GM12878 (cell line): ENCODE results near the gene TMEM18. TPM values are rescaled to one million over a fixed set of nuclear protein-coding genes. Genes with fewer than 3 reads are reported as not detected.

Experiments
- IKZF1 ChIP-seq: fragments of 450-650 bp; conservative IDR thresholded peaks from 2 replicates; pipeline ENCODE4 v1.6.1; 2017; ENCODE audit warnings: antibody characterized with exemption, mild to moderate bottlenecking
- NR2C2 ChIP-seq: IDR thresholded peaks from 2 replicates; pipeline ENCODE4 v1.6.1; 2011; ENCODE audit warnings: borderline replicate concordance, low read depth; ENCODE audit not compliant: control insufficient read depth, insufficient read length
- NR2F1 ChIP-seq: fragments of 450-650 bp; conservative IDR thresholded peaks from 2 replicates; pipeline ENCODE4 v1.6.1; 2017; ENCODE audit warnings: mild to moderate bottlenecking
- PAX8 ChIP-seq: fragments of 450-650 bp; IDR thresholded peaks from 2 replicates; pipeline ENCODE4 v1.6.1; 2017; ENCODE audit warnings: mild to moderate bottlenecking, moderate library complexity
- TCF3 ChIP-seq: IDR thresholded peaks from 2 replicates; pipeline ENCODE4 v1.6.1; 2012; ENCODE audit warnings: low read depth, mild to moderate bottlenecking, low read length, borderline replicate concordance; ENCODE audit not compliant: insufficient read depth
- polyA plus RNA-seq, 11 experiments: library from polyadenylated mRNA; depleted of rRNA in 4 of 11; unstranded in 6 of 11; stranded (reverse) in 5 of 11; fragments of >200 nt; fragmentation: Nextera tagmentation in 4 of 11; fragmentation: Illumina TruSeq in 1 of 11; extraction: Ambion mirVana in 4 of 11; extraction: Trizol in 1 of 11; gene quantifications; 1 replicate in 1 of 11; 2 replicates in 10 of 11; pipeline versions ENCODE4 v1.2.1 to v1.2.3, GENCODE V29; 2011 to 2016; ENCODE audit warnings: inconsistent platforms in 2 of 11, missing spikeins in 2 of 11, low read depth in 1 of 11
- total RNA-seq, 4 experiments: library from RNA; depleted of rRNA in 3 of 4; stranded (reverse); fragments of >200 nt in 3 of 4; fragmentation: Illumina TruSeq in 1 of 4; extraction: Trizol in 1 of 4; gene quantifications; 2 replicates each; pipeline versions ENCODE4 v1.2.1 to v1.2.3, GENCODE V29; 2013 to 2021
- TF ChIP-seq, protein P1 (sequence below): fragments of 450-650 bp; IDR thresholded peaks from 2 replicates; pipeline ENCODE4 v1.6.1; 2017; ENCODE audit warnings: low read depth, mild to moderate bottlenecking, moderate library complexity
- TF ChIP-seq, protein P2 (sequence below): IDR thresholded peaks from 2 replicates; pipeline ENCODE4 v1.6.1; 2012; ENCODE audit warnings: improper control_type of control experiment, low read depth, low read length; ENCODE audit not compliant: insufficient replicate concordance

Gene TMEM18
- total and polyA plus RNA-seq, 10 of the 15 experiments (the other 5 are each of a cell fraction or from before 2014, with no cell fraction given): 11.2 to 56.3 (median 26.0) TPM

DNA sequence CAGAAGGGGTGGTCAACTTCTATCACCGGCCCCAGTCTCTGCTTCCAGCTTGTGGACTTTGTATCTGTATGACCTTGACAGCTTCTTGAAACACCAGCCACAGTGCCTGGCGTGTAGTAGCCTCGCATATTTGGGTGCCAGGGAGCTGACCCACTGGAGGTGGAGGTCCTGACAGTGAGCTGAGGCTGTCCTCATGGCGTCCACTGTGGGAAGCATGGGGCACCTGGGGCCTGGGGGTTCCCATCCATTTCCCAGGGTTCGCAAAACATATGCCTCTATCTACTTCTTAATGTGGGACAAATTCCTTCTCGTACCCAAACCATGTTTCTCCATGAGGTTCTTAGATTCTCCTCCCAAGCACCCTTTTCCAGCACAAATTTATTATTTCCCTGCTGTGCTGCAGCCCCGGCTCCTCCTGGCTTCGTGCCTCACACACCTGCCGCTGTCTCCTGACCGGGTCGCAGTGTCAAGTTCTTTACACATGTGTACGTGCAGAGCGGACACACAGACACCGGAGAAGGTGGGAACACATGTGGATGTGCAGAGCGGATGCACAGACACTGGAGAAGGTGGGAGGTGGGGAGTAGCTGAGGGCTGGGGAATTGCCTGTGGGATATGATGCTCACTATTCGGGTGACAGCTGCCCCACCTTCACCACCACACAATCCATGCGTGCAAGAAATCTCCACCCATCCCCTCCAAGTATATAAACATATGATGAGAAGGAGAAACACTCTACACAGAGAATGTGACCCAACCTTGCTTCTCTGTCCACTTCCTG, 23.4 kb downstream of the TMEM18 start (continued):
- TF ChIP-seq, protein P1, sequence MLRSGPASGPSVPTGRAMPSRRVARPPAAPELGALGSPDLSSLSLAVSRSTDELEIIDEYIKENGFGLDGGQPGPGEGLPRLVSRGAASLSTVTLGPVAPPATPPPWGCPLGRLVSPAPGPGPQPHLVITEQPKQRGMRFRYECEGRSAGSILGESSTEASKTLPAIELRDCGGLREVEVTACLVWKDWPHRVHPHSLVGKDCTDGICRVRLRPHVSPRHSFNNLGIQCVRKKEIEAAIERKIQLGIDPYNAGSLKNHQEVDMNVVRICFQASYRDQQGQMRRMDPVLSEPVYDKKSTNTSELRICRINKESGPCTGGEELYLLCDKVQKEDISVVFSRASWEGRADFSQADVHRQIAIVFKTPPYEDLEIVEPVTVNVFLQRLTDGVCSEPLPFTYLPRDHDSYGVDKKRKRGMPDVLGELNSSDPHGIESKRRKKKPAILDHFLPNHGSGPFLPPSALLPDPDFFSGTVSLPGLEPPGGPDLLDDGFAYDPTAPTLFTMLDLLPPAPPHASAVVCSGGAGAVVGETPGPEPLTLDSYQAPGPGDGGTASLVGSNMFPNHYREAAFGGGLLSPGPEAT: no peak
- no peak for TF ChIP-seq NR2C2
- no peak for TF ChIP-seq NR2F1
- no peak for TF ChIP-seq PAX8
- TF ChIP-seq IKZF1: no peak
- TF ChIP-seq, protein P2, sequence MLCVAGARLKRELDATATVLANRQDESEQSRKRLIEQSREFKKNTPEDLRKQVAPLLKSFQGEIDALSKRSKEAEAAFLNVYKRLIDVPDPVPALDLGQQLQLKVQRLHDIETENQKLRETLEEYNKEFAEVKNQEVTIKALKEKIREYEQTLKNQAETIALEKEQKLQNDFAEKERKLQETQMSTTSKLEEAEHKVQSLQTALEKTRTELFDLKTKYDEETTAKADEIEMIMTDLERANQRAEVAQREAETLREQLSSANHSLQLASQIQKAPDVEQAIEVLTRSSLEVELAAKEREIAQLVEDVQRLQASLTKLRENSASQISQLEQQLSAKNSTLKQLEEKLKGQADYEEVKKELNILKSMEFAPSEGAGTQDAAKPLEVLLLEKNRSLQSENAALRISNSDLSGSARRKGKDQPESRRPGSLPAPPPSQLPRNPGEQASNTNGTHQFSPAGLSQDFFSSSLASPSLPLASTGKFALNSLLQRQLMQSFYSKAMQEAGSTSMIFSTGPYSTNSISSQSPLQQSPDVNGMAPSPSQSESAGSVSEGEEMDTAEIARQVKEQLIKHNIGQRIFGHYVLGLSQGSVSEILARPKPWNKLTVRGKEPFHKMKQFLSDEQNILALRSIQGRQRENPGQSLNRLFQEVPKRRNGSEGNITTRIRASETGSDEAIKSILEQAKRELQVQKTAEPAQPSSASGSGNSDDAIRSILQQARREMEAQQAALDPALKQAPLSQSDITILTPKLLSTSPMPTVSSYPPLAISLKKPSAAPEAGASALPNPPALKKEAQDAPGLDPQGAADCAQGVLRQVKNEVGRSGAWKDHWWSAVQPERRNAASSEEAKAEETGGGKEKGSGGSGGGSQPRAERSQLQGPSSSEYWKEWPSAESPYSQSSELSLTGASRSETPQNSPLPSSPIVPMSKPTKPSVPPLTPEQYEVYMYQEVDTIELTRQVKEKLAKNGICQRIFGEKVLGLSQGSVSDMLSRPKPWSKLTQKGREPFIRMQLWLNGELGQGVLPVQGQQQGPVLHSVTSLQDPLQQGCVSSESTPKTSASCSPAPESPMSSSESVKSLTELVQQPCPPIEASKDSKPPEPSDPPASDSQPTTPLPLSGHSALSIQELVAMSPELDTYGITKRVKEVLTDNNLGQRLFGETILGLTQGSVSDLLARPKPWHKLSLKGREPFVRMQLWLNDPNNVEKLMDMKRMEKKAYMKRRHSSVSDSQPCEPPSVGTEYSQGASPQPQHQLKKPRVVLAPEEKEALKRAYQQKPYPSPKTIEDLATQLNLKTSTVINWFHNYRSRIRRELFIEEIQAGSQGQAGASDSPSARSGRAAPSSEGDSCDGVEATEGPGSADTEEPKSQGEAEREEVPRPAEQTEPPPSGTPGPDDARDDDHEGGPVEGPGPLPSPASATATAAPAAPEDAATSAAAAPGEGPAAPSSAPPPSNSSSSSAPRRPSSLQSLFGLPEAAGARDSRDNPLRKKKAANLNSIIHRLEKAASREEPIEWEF: no peak
- TF ChIP-seq TCF3: no peak
